Activated CD4-positive, alpha-beta T cell treated with anti-CD3 and anti-CD28 coated beads for 48 hours (primary cell): ENCODE measurements around the gene PNRC2.
"Not testable (repeated sequence)": the region's sequence is repeated elsewhere in the genome, so short reads cannot be mapped to it uniquely, and the experiment has no call there.

ENCODE experiments used
- DNase-seq: peaks from one replicate; pipeline ENCODE4 v3.0.0-alpha.2; 2020

Gene PNRC2

DNA sequence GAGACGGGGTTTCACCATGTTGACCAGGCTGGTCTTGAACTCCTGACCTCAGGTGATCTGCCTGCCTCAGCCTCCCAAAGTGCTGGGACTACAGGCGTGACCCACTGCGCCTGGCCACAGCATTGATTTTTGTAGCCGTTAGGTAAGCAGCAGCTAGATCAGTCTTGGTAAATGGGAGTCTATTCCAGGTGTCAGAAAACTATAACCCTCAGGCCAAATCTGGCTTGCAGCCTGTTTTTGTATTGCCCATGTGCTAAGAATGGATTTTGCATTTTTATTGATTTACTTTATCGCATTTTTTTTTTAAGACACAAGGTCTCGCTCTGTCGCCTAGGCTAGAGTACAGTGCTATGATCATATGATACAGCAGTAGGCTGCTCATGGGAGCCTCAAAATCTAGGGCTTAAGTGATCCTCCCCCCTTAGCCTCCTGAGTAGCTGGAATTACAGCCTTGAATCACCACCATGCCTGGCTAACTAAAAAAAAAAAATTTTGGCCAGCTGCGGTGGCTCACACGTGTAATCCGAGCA, 37.1 kb downstream of the PNRC2 start:
- DNase-seq, result no peak

DNA sequence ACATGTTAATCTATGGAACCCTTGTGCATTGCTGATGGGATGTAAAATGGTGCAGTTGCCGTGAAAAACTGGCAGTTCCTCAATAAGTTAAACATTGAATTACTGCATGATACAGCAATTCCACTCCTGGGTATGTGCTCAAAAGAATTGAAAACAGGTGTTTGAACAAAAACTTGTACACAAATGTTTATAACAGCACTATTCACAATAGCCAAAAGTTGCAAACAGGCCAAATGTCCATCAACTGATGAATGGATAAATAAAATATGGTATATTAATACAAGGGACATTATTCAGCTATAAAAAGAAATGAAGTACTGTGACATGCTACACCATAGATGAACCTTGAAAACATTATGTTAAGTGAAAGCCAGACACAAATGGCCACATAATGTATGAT, 38.2 kb downstream of the PNRC2 start:
- DNase-seq, result no peak

DNA sequence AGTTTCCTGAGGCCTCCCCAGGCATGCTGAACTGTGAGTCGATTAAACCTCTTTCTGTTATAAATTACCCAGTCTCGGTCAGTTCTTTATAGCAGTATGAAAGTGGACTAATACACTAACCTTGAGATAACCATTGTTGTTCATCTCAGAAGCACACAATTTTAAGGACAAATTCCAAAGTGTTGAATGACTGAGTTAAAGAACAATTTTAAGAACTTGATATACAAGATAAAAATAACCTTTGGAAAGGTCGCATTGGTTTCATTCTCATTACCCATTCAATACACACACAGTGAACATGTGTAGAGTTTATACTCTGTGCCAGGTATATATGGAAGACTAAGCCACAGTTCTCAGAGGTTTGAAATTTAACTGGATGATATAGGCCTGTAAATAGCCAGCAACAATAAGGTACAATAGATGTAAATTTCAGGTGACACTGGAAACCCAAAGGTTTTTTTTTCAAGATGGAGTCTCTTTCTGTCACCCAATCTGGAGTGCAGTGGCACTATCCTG, 39.6 kb downstream of the PNRC2 start:
- no peak for DNase-seq

DNA sequence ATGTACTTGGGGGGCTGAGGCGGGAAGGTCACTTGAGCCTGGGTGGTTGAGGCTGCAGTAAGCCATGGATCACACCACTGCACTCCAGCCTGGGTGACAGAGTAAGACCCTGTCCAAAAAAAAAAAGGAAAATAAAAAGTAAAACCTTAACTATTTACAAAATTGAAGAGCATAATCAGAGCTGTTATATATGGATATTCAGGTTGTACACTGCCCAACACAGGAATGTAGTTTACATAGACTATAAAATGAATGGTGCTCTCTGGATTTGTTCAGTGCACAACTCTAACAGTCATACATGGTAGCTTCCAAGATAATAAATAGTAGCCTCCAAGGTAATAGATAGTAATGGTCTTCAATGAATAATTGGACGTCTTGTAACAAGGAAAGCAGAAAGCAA, 43.1 kb downstream of the PNRC2 start:
- DNase-seq, result no peak

DNA sequence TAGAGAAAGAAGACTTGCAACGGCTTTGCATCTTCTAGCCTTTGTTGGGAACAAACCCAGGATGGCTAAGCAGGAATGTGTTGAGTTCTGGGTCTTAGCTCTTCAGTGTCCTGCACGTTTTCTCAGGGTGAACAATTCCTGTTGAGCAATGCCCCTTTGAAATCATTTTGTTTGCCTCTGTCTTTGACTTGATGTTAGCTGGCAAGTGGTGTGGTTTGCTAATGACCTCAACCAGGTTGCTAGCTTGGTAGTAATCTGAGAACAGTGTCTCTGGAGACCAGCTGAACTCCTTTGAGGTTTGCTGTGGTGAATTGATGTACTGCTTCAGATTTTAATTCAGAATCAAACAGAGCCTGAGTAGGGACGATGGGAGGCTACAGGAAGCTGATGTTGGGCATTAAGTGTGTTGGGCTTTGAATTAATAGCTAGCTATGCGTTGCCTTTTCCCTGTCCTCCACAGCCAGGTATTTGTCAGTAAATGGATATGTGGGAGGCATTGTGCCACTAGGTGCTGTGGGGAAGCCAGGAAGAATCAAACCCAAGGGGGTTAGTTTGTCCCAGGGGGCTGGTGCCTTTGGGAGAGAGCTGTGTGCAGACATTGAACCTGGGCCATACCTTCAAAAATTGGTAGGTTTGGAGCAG, 43.8 kb downstream of the PNRC2 start:
- DNase-seq, result no peak

DNA sequence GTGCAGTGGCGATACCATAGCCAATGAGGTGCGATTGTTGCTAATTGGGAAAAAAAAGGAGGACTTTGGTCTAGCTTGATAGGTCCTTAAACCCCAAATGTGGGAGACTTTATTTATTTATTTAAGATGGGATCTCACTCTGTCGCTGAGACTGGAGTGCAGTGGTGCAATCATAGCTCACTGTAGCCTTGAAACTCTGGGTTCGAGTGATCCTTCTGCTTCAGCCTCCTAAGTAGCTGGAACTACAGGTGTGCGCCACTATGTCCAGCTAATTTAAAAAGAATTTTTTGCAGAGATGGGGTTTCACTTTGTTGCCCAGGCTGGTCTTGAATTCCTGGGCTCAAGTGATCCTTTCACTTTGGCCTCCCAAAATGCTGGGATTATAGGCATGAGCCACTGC, 44.5 kb downstream of the PNRC2 start:
- DNase-seq, result no peak

DNA sequence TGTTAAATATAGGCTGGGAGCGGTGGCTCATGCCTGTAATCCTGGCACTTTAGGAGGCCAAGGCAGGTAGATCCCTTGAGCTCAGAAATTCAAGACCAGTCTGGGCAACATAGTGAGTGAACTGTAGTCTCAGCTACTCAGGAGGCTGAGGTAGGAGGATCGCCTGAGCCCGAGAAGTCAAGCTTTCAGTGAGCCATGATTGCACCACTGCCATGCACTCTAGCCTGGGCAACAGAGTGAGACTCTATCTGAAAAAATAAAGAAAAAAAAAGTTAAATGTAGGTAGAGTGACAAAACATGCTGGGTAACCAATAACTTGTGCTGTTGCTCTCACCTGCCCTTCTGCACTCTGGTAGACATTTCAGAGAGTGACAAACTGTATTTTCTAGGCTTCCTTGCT, 45.5 kb downstream of the PNRC2 start:
- no peak for DNase-seq

DNA sequence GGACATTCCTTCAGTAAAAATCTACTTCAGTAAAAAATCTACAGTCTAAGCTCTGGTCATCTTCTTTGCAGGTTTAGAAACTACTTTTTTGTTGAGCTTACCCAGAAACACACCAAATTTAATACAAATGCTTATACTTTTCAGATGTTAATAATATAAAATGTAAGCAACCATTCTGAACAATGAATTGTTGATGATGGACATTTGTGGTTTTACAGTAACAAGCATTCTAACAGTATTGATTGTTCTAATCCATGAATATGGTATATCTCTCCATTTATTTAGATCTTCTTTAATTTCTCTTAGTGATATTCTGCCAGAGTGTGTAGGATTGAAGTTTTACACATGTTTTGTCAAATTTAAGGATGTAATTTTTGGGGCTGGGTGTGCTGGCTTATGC, 47.5 kb downstream of the PNRC2 start:
- DNase-seq, result no peak

DNA sequence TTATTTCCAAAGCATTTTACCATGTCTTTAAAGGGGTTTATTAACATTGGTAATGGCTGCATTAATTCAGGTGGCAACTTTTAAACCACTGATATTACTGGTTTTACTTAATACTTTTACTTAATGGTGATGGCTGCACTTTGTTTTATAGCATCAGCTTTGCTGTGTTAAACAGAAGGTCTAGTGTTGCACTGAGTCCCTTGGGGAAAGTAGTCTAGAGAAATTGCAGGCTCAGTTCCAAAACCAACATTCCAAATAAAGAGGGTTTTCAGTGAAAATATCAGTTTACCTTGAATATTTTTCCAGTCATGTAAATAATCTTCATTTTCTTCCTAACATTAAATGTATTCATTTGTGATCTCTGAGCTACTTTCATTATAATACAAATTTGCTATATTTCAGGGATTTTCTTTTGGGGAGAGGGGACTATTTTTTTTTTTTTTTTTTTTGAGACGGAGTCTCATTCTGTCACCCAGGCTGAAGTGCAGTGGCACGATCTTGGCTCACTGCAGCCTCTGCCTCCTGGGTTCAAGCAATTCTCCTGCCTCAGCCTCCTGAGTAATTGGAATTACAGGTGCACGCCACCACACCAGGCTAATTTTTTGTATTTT, 49.1 kb downstream of the PNRC2 start:
- DNase-seq, result not testable (repeated sequence)

DNA sequence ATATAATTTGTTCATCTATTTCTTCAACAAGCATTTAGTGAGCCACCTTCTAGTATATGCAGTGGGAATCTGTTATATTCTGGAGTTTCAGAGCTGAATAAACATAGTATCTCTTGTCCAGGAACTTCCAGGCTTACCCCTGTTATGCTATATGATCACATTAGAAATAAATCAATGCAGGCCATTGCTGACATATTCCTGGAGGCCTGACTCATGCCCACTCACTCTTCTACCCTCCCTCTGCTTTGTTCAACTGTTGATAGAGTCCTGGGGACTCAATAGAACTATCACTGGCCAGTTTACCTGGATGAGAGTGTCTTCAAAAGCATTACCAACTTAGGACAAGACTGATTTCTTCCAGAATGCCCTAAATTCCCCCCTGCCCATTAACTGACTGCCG, 49.8 kb downstream of the PNRC2 start:
- DNase-seq, result no peak

DNA sequence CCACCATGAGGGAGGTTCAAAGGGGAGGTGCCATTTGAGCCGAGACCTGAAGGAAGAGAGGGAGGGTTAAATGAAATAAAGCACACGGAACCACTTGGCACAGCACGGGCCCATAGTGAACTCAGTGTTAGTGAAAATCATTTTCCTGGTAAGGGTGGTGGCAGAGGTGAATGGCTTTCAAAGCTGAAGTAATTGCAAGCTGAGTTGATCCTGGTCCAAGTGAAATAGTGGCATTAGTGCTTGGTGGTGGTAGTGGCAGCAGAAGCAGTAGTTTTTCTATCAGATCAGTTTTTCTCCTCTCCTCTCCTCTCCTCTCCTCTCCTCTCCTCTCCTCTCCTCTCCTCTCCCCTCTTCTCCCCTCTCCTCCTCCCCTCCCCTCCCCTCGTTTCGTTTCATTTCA, 51.0 kb downstream of the PNRC2 start:
- no peak for DNase-seq

DNA sequence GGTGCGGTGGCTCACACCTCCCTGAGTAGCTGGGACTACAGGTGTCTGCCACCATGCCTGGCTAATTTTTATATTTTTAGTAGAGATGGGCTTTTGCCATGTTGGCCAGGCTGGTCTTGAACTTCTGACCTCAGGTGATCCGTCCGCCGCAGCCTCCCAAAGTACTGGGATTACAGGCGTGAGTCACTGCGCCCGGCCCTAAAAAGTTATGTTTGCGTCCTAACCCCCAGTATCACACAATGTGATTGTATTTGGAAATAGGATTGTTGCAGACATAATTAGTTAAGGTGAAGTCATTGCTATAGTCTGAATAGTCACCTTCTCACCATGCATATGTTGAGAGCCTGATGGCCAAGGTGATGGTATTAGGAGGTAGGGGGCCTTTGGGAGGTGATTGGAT, 53.2 kb downstream of the PNRC2 start:
- not testable (repeated sequence) for DNase-seq
